Measurements from ENCODE around the gene ZNF577. TPM values are rescaled to one million over a fixed set of nuclear protein-coding genes. Genes with fewer than 3 reads are reported as not detected.

The ZNF577 gene
- total RNA-seq, 4 donors from 2014 or later = 10.5 to 26.4 (median 11.7) TPM

- TF ChIP-seq POLR2AphosphoS5 (IDR thresholded peaks at IDR 0.05) = no peak
- Histone ChIP-seq H3K9me3 (peaks cover 0 to 8% of the 10 kb centered on the region in 2 donors), H3K27me3 (no peaks in the 10 kb centered on the region), H3K4me1 (no peaks in the 10 kb centered on the region), H3K27ac (no peak overlapping the region), H3K36me3 (no peaks in the 10 kb centered on the region), H3K4me3 (no peak overlapping the region)
- 71 to 78% methylated on average over 2 of the region's 2 CpGs for WGBS, 2 donors (ENCODE audit: low coverage in 1 of 2)
- DNase-seq = no peak
- intact Hi-C loops (cut with DNase I; ENCODE audit: low total_unique reads) (no loop called here), in situ Hi-C loops (cut with MboI; ENCODE audit: low pct_ligation_motif_present in 1 of 4, low pct_unique_long_range_greater_than_20kb in 1 of 4, low sequenced_read_pairs in 3 of 4) (no loop called here)
Observed at GRCh38 chr19:51822325-51822724, 65.4 kb downstream of the ZNF577 start.

- H3K27me3 ChIP-seq = no peaks in the 10 kb centered on the region
- H3K27ac ChIP-seq = no peak overlapping the region
- intact Hi-C loops (cut with DNase I; ENCODE audit: low total_unique reads) (no loop called here), in situ Hi-C loops (cut with MboI; ENCODE audit: low pct_ligation_motif_present in 1 of 4, low pct_unique_long_range_greater_than_20kb in 1 of 4, low sequenced_read_pairs in 3 of 4) (no loop called here)
- H3K4me3 ChIP-seq = no peak overlapping the region
- no peaks in the 10 kb centered on the region for H3K36me3 ChIP-seq
- TF ChIP-seq POLR2A (IDR thresholded peaks at IDR 0.05) (no peak), CTCF (IDR thresholded peaks at IDR 0.05) (no peak), EP300 (IDR thresholded peaks at IDR 0.05; ENCODE audit: low read depth) (no peak), POLR2AphosphoS5 (IDR thresholded peaks at IDR 0.05) (no peak)
- no peak for DNase-seq
- H3K9me3 ChIP-seq = peaks cover 0 to 8% of the 10 kb centered on the region in 2 donors
- no peaks in the 10 kb centered on the region for H3K4me1 ChIP-seq
Observed at GRCh38 chr19:51821921-51822320, 65.8 kb downstream of the ZNF577 start.

GRCh38 chr19:51821456-51821855, 66.3 kb downstream of the ZNF577 start:
- in situ Hi-C loops (cut with MboI; ENCODE audit: low pct_ligation_motif_present in 1 of 4, low pct_unique_long_range_greater_than_20kb in 1 of 4, low sequenced_read_pairs in 3 of 4) (no loop called here), intact Hi-C loops (cut with DNase I; ENCODE audit: low total_unique reads) (no loop called here)
- Histone ChIP-seq H3K27me3 (no peaks in the 10 kb centered on the region), H3K9me3 (peaks cover 0 to 4% of the 10 kb centered on the region in 2 donors), H3K4me3 (no peak overlapping the region), H3K27ac (no peak overlapping the region), H3K36me3 (no peaks in the 10 kb centered on the region), H3K4me1 (no peaks in the 10 kb centered on the region)
- TF ChIP-seq POLR2AphosphoS5 (IDR thresholded peaks at IDR 0.05) = no peak
- no peak for TF ChIP-seq CTCF (IDR thresholded peaks at IDR 0.05)
- TF ChIP-seq EP300 (IDR thresholded peaks at IDR 0.05; ENCODE audit: low read depth) = no peak
- no peak for DNase-seq
- 65 to 74% methylated on average over 3 of the region's 3 CpGs for WGBS, 2 donors (ENCODE audit: low coverage in 1 of 2)

Other genes with a start within 250 kb of the ZNF577 start
- gene SIGLEC14, start 241.1 kb downstream of the ZNF577 start, total RNA-seq = 1 to 10 TPM in 2 of 4 donors, not detected in 2; 2.2 to 6.0 TPM
- gene SPACA6, start 194.6 kb downstream of the ZNF577 start, total RNA-seq = 10 to 100 TPM in 2 of 4 donors, 1 to 10 TPM in 2; 2.3 to 25.1 (median 12.4) TPM
- gene HAS1, start 164.0 kb downstream of the ZNF577 start, total RNA-seq = 1 to 10 TPM in 1 of 4 donors, under 1 TPM in 2, not detected in 1; 0.27 to 1.9 (median 0.48) TPM
- gene FPR1, start 136.1 kb downstream of the ZNF577 start, total RNA-seq = 1 to 10 TPM in 2 of 4 donors, not detected in 2; 1.5 to 4.4 TPM
- gene FPR2, start 126.8 kb downstream of the ZNF577 start, total RNA-seq = not detected
- 1 to 10 TPM in 2 of 4 donors, not detected in 2; 3.4 to 4.8 TPM for gene FPR3, start 92.8 kb downstream of the ZNF577 start, total RNA-seq
- 10 to 100 TPM in 2 of 4 donors, 1 to 10 TPM in 2; 8.6 to 19.5 (median 10.1) TPM for gene ZNF649, start 17.1 kb upstream of the ZNF577 start, total RNA-seq
- 10 to 100 TPM in 2 of 4 donors, 1 to 10 TPM in 2; 6.0 to 62.8 (median 15.8) TPM for gene ZNF613, start 39.5 kb upstream of the ZNF577 start, total RNA-seq
- gene ZNF350, start 98.9 kb upstream of the ZNF577 start, total RNA-seq = 10 to 100 TPM in 3 of 4 donors, 1 to 10 TPM in 1; 7.8 to 30.3 (median 14.5) TPM
- 10 to 100 TPM in 3 of 4 donors, 1 to 10 TPM in 1; 3.6 to 23.9 (median 14.4) TPM for gene ZNF615, start 120.3 kb upstream of the ZNF577 start, total RNA-seq
- gene ZNF614, start 140.4 kb upstream of the ZNF577 start, total RNA-seq = 10 to 100 TPM in 1 of 4 donors, 1 to 10 TPM in 2, under 1 TPM in 1; 0.37 to 57.3 (median 4.7) TPM
- gene ZNF432, start 160.9 kb upstream of the ZNF577 start, total RNA-seq = 10 to 100 TPM in 2 of 4 donors, 1 to 10 TPM in 2; 8.0 to 16.1 (median 10.1) TPM
- gene ZNF841, start 207.8 kb upstream of the ZNF577 start, total RNA-seq = 10 to 100 TPM; 15.7 to 23.7 (median 21.1) TPM

Data from transverse colon (tissue), 4 donors.